Tibial artery (tissue), 4 donors: ENCODE measurements around the gene CFHR4.

Experiments used
- DNase-seq, 2 donors: peaks; one replicate each; pipeline ENCODE4 v3.0.0-alpha.2; 2019
- H3K27ac ChIP-seq, 2 donors: fragments of 200-600 bp; sonication (generic) in 1 of 2; 1 replicate in 1 of 2; 2 replicates in 1 of 2; pipeline ENCODE4 v1.5.1; 2018 to 2019; ENCODE audit warnings: mild to moderate bottlenecking in 1 of 2
- H3K27me3 ChIP-seq, 2 donors: fragments of 200-600 bp; sonication (generic) in 1 of 2; one replicate each; pipeline versions ENCODE4 v1.5.1 to v1.6.0; 2016 to 2019
- H3K36me3 ChIP-seq, 3 donors: fragments of 200-600 bp; sonication (generic) in 2 of 3; one replicate each; pipeline ENCODE4 v1.5.1; 2016 to 2019; ENCODE audit warnings: mild to moderate bottlenecking in 2 of 3
- H3K4me1 ChIP-seq, 4 donors: fragments of 200-600 bp; sonication (generic) in 2 of 4; 1 replicate in 3 of 4; 2 replicates in 1 of 4; pipeline ENCODE4 v1.5.1; 2016 to 2019
- H3K4me3 ChIP-seq, 2 donors: fragments of 200-600 bp; sonication (generic) in 1 of 2; 1 replicate in 1 of 2; 2 replicates in 1 of 2; pipeline ENCODE4 v1.5.1; 2018 to 2019; ENCODE audit warnings: mild to moderate bottlenecking in 2 of 2
- H3K9me3 ChIP-seq, 3 donors: fragments of 200-600 bp; sonication (generic) in 1 of 3; one replicate each; pipeline ENCODE4 v1.5.1; 2016 to 2019
- intact Hi-C: fragments of 100-400 bp; cut with DNase I; formaldehyde crosslinking; loops from one replicate; pipeline ENCODE4 v1.15.0; 2023; ENCODE audit warnings: low total_unique reads
- TF ChIP-seq, protein P1 (sequence below), 2 experiments: fragments of 200-600 bp in 1 of 2; fragments of 450-650 bp in 1 of 2; IDR thresholded peaks; one replicate each; pipeline ENCODE4 v1.5.1; 2017 to 2019; ENCODE audit warnings: antibody characterized with exemption in 2 of 2, mild to moderate bottlenecking in 1 of 2, moderate library complexity in 1 of 2

Gene CFHR4

DNA sequence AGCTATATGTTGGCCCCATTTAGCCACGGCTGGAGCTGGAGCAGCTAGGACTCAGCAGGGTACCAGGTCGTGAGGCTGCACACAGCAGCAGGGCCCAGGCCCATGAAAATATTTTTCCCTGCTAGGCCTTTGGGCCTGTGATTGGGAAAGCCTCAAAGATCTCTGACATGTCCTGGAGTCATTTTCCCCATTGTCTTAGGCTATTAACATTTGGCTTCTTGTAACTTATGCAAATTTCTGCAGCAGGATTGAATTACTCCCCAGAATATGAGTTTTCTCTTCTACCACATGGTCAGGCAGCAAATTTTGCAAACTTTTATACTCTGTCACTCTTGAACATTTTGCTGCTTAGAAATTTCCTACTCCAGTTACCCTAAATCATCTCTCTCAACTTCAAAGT is 66.9 kb downstream of the CFHR4 start:
- Histone ChIP-seq H3K27ac (no peak overlapping the region), H3K36me3 (no peaks in the 10 kb centered on the region), H3K4me3 (no peak overlapping the region), H3K9me3 (no peaks in the 10 kb centered on the region), H3K27me3 (no peaks in the 10 kb centered on the region), H3K4me1 (no peaks in the 10 kb centered on the region)
- TF ChIP-seq, protein P1, sequence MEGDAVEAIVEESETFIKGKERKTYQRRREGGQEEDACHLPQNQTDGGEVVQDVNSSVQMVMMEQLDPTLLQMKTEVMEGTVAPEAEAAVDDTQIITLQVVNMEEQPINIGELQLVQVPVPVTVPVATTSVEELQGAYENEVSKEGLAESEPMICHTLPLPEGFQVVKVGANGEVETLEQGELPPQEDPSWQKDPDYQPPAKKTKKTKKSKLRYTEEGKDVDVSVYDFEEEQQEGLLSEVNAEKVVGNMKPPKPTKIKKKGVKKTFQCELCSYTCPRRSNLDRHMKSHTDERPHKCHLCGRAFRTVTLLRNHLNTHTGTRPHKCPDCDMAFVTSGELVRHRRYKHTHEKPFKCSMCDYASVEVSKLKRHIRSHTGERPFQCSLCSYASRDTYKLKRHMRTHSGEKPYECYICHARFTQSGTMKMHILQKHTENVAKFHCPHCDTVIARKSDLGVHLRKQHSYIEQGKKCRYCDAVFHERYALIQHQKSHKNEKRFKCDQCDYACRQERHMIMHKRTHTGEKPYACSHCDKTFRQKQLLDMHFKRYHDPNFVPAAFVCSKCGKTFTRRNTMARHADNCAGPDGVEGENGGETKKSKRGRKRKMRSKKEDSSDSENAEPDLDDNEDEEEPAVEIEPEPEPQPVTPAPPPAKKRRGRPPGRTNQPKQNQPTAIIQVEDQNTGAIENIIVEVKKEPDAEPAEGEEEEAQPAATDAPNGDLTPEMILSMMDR (IDR thresholded peaks at IDR 0.05), result no peak
- DNase-seq, result no peak
- intact Hi-C loops, result no loop called here

- H3K4me3 ChIP-seq, result no peak overlapping the region
- no peaks in the 10 kb centered on the region for H3K4me1 ChIP-seq
- H3K9me3 ChIP-seq, result no peaks in the 10 kb centered on the region
- no peak for DNase-seq
- H3K27ac ChIP-seq, result no peak overlapping the region
- TF ChIP-seq, protein P1 (IDR thresholded peaks at IDR 0.05), result no peak
- no peaks in the 10 kb centered on the region for H3K36me3 ChIP-seq
- H3K27me3 ChIP-seq, result no peaks in the 10 kb centered on the region
- intact Hi-C loops, result no loop called here
Measured at GRCh38 chr1:196955926-196956325, 68.1 kb downstream of the CFHR4 start.

- intact Hi-C loops, result no loop called here
- TF ChIP-seq, protein P1 (IDR thresholded peaks at IDR 0.05), result no peak
- no peak for DNase-seq
- Histone ChIP-seq H3K4me1 (no peaks in the 10 kb centered on the region), H3K36me3 (no peaks in the 10 kb centered on the region), H3K9me3 (no peaks in the 10 kb centered on the region), H3K27ac (no peak overlapping the region), H3K27me3 (no peaks in the 10 kb centered on the region), H3K4me3 (no peak overlapping the region)
Measured at GRCh38 chr1:196960854-196961253, 73.0 kb downstream of the CFHR4 start.
